Spleen (tissue), 7 donors: ENCODE results near the gene ABCC8.

Source experiments
- CTCF ChIP-seq, 11 experiments: fragments of 200-600 bp in 7 of 11; fragments of 450-650 bp in 4 of 11; sonication (generic) in 4 of 11; IDR thresholded peaks in 8 of 11; conservative IDR thresholded peaks in 3 of 11; 1 replicate in 7 of 11; 2 replicates in 4 of 11; pipeline versions ENCODE4 v1.4.0 to v1.8.0; 2016 to 2021; ENCODE audit warnings: antibody characterized with exemption in 11 of 11, inconsistent platforms in 4 of 11, mild to moderate bottlenecking in 1 of 11
- POLR2AphosphoS5 ChIP-seq, 3 donors: sonication (generic); formaldehyde crosslinking; IDR thresholded peaks; one replicate each; pipeline ENCODE4 v1.5.1; 2017; ENCODE audit warnings: antibody characterized with exemption in 3 of 3
- donor health status: DM: no; HTN: no; CAD: no; lungs with moderate emphysema.
- donor health status: DM: no; HTN: no; CAD: no.
- donor health status: DM: no; HTN: no; CAD: no.

- TF ChIP-seq CTCF (IDR thresholded peaks at IDR 0.05 in 8 of 11, conservative IDR thresholded peaks at IDR 0.05 in 3 of 11), result no peak
- no peak for TF ChIP-seq POLR2AphosphoS5 (IDR thresholded peaks at IDR 0.05)
Measured at GRCh38 chr11:17428925-17429324, 47.7 kb downstream of the ABCC8 start.
